H9 (cell line): ENCODE results near the gene ZNF169. TPM values are rescaled to one million over a fixed set of nuclear protein-coding genes. Genes with fewer than 3 reads are reported as not detected.
"Not testable (repeated sequence)": the region's sequence is repeated elsewhere in the genome, so short reads cannot be mapped to it uniquely, and the experiment has no call there.

Source experiments
- DNase-seq: peaks from one replicate; pipeline ENCODE4 v3.0.0-alpha.2; 2017
- H2AFZ ChIP-seq: one replicate; pipeline ENCODE4 v1.6.1; 2013; ENCODE audit warnings: mild to moderate bottlenecking, low read length, control low read depth, moderate library complexity
- H2AK5ac ChIP-seq: 2 replicates; pipeline ENCODE4 v1.6.1; 2013; ENCODE audit warnings: low read length, control low read depth, mixed read lengths; ENCODE audit not compliant: insufficient read length
- H2BK120ac ChIP-seq: one replicate; pipeline ENCODE4 v1.6.1; 2013; ENCODE audit warnings: low read depth, mild to moderate bottlenecking, low read length, control low read depth, inconsistent platforms; ENCODE audit not compliant: poor library complexity, severe bottlenecking
- H2BK12ac ChIP-seq: 2 replicates; pipeline ENCODE4 v1.6.1; 2013; ENCODE audit warnings: low read length, control low read depth, mixed read lengths, low read depth; ENCODE audit not compliant: insufficient read length
- H2BK15ac ChIP-seq: 2 replicates; pipeline ENCODE4 v1.6.1; 2013; ENCODE audit warnings: low read depth, low read length, control low read depth
- H2BK20ac ChIP-seq: one replicate; pipeline ENCODE4 v1.6.1; 2013; ENCODE audit warnings: low read depth, mild to moderate bottlenecking, low read length, control low read depth, inconsistent platforms; ENCODE audit not compliant: poor library complexity, severe bottlenecking
- H2BK5ac ChIP-seq: 2 replicates; pipeline ENCODE4 v1.6.1; 2013; ENCODE audit warnings: low read length, control low read depth, mixed read lengths; ENCODE audit not compliant: insufficient read length
- H3K14ac ChIP-seq: 2 replicates; pipeline ENCODE4 v1.6.1; 2013; ENCODE audit warnings: low read length, control low read depth; ENCODE audit not compliant: insufficient read depth
- H3K18ac ChIP-seq: 2 replicates; pipeline ENCODE4 v1.6.1; 2013; ENCODE audit warnings: low read depth, mild to moderate bottlenecking, mixed read lengths, low read length, control low read depth; ENCODE audit not compliant: insufficient read length
- H3K23ac ChIP-seq: 2 replicates; pipeline ENCODE4 v1.6.1; 2013; ENCODE audit warnings: low read length, control low read depth, mixed read lengths, low read depth; ENCODE audit not compliant: insufficient read length
- H3K23me2 ChIP-seq: 2 replicates; pipeline ENCODE4 v1.6.1; 2013; ENCODE audit warnings: low read depth, mild to moderate bottlenecking, mixed read lengths, low read length, control low read depth; ENCODE audit not compliant: insufficient read length, poor library complexity, severe bottlenecking
- H3K27ac ChIP-seq: 2 replicates; pipeline ENCODE4 v1.5.1; 2013; ENCODE audit warnings: low read length, control low read depth, mixed read lengths, low read depth; ENCODE audit not compliant: insufficient read length
- H3K27me3 ChIP-seq: 2 replicates; pipeline ENCODE4 v1.6.1; 2013; ENCODE audit warnings: low read length, control low read depth, inconsistent platforms; ENCODE audit not compliant: insufficient read depth
- H3K4ac ChIP-seq: 2 replicates; pipeline ENCODE4 v1.6.1; 2013; ENCODE audit warnings: low read depth, mild to moderate bottlenecking, control low read depth, inconsistent platforms, low read length, moderate library complexity
- H3K4me1 ChIP-seq: 2 replicates; pipeline ENCODE4 v1.6.1; 2013; ENCODE audit warnings: low read length, control low read depth, inconsistent platforms; ENCODE audit not compliant: insufficient read depth
- H3K4me2 ChIP-seq: 2 replicates; pipeline ENCODE4 v1.6.1; 2013; ENCODE audit warnings: low read length, control low read depth, mixed read lengths; ENCODE audit not compliant: insufficient read length, insufficient read depth
- H3K56ac ChIP-seq: 2 replicates; pipeline ENCODE4 v1.6.1; 2013; ENCODE audit warnings: low read depth, mild to moderate bottlenecking, mixed read lengths, low read length, control low read depth; ENCODE audit not compliant: insufficient read length
- H3K79me1 ChIP-seq: 2 replicates; pipeline ENCODE4 v1.6.1; 2013; ENCODE audit warnings: low read depth, mild to moderate bottlenecking, moderate library complexity, low read length, control low read depth, inconsistent platforms; ENCODE audit not compliant: insufficient read depth, poor library complexity, severe bottlenecking
- H3K79me2 ChIP-seq: 2 replicates; pipeline ENCODE4 v1.6.1; 2013; ENCODE audit warnings: low read length, control low read depth, inconsistent platforms; ENCODE audit not compliant: insufficient read depth
- H3K9ac ChIP-seq: 2 replicates; pipeline ENCODE4 v1.6.1; 2013; ENCODE audit warnings: low read length, control low read depth, mixed read lengths; ENCODE audit not compliant: insufficient read length; ENCODE audit errors: extremely low read depth
- H3K9me3 ChIP-seq: one replicate; pipeline ENCODE4 v1.6.1; 2013; ENCODE audit warnings: low read depth, low read length, inconsistent platforms; ENCODE audit not compliant: control insufficient read depth
- H3T11ph ChIP-seq: one replicate; pipeline ENCODE4 v1.6.1; 2013; ENCODE audit warnings: mild to moderate bottlenecking, low read length, control low read depth, inconsistent platforms
- H4K20me1 ChIP-seq: one replicate; pipeline ENCODE4 v1.6.1; 2013; ENCODE audit not compliant: control insufficient read depth, insufficient read length, insufficient read depth
- H4K5ac ChIP-seq: 2 replicates; pipeline ENCODE4 v1.6.1; 2013; ENCODE audit warnings: low read depth, mild to moderate bottlenecking, mixed read lengths, low read length, control low read depth; ENCODE audit not compliant: insufficient read length
- H4K8ac ChIP-seq: replicated peaks from 2 replicates; pipeline ENCODE4 v1.6.1; 2013; ENCODE audit warnings: low read length, control low read depth, mixed read lengths, low read depth; ENCODE audit not compliant: insufficient read length
- H4K91ac ChIP-seq: 2 replicates; pipeline ENCODE4 v1.6.1; 2013; ENCODE audit warnings: low read depth, mild to moderate bottlenecking, moderate library complexity, mixed read lengths, low read length, control low read depth; ENCODE audit not compliant: insufficient read length
- H3K27ac Mint-ChIP-seq, 3 experiments: 2 replicates in 2 of 3; 3 replicates in 1 of 3; pipeline ENCODE4 v1.8.0; 2020 to 2021; ENCODE audit warnings: mixed read lengths in 3 of 3, mild to moderate bottlenecking in 1 of 3, moderate library complexity in 1 of 3
- H3K27me3 Mint-ChIP-seq: 2 replicates; pipeline ENCODE4 v1.8.0; 2021; ENCODE audit warnings: low read depth, mild to moderate bottlenecking, moderate library complexity, mixed read lengths
- H3K36me3 Mint-ChIP-seq, 3 experiments: 2 replicates in 2 of 3; 3 replicates in 1 of 3; pipeline ENCODE4 v1.8.0; 2020 to 2021; ENCODE audit warnings: low read depth in 3 of 3, mixed read lengths in 3 of 3; ENCODE audit not compliant: insufficient read depth in 1 of 3
- H3K4me1 Mint-ChIP-seq, 2 experiments: 2 replicates each; pipeline ENCODE4 v1.8.0; 2020; ENCODE audit warnings: mixed read lengths in 2 of 2
- H3K4me3 Mint-ChIP-seq, 2 experiments: 2 replicates in 1 of 2; 3 replicates in 1 of 2; pipeline ENCODE4 v1.8.0; 2020 to 2021; ENCODE audit warnings: mild to moderate bottlenecking in 2 of 2, mixed read lengths in 2 of 2, moderate library complexity in 1 of 2
- H3K9me3 Mint-ChIP-seq, 2 experiments: 2 replicates in 1 of 2; 3 replicates in 1 of 2; pipeline ENCODE4 v1.8.0; 2020; ENCODE audit warnings: mild to moderate bottlenecking in 2 of 2, mixed read lengths in 2 of 2, moderate library complexity in 1 of 2
- WGBS: extraction: QIAGEN DNeasy Blood & Tissue Kit; methylation state at CpG from one replicate; pipeline ENCODE4 v1.1.7; 2013; ENCODE audit warnings: missing lambda C conversion rate, low lambda C conversion rate, mixed read lengths; ENCODE audit not compliant: insufficient read length; ENCODE audit errors: extremely low coverage; 5-methylcytosine and 5-hydroxymethylcytosine counted together
- total RNA-seq: library from RNA; stranded (reverse); gene quantifications from 2 replicates; pipeline ENCODE4 v1.2.1, GENCODE V29; 2021

The ZNF169 gene
- total RNA-seq, 1 experiment from 2014 or later: 4.8 TPM

DNA sequence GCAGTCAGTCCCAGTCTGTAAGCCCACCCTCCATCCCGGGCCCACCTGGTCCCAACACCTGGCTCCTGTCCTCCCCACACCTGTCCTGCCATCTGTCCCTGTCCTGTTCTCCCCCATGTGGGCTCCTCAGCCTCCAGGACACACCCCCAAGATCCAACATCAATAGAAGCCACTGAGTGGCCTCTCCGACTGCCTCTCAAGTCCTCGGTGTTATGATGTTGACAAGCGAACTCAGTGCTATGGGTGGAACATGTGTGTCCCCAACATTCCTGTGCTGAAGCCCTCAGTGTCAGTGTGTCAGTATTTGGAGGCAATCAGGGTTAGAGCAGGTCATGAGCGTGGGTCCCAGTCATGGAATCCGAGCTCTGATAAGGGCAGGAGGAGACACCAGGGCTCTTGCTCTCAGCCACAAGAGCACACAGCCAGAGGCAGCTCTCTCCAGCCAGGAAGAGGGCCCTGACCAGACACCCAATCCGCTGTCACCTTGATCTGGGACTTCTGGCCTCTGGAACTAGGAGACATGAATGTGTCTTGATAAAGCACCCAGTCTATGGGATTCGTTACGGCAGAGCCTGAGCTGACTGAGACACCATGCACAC is 63.3 kb downstream of the ZNF169 start:
- not testable (repeated sequence) for H2BK120ac ChIP-seq, H3K9me3 ChIP-seq, H3K36me3 Mint-ChIP-seq

GRCh38 chr9:94323153-94323798 is 64.2 kb downstream of the ZNF169 start:
- H3K27ac Mint-ChIP-seq, H3K4ac ChIP-seq, H3K27ac ChIP-seq, H3K56ac ChIP-seq, H3K27me3 ChIP-seq, H3K4me1 Mint-ChIP-seq, H4K20me1 ChIP-seq, H3K23ac ChIP-seq, H3K9me3 ChIP-seq, H3K9me3 Mint-ChIP-seq, H2BK120ac ChIP-seq, H3K23me2 ChIP-seq, H4K91ac ChIP-seq, H2BK12ac ChIP-seq, H3T11ph ChIP-seq, H3K4me2 ChIP-seq, H3K18ac ChIP-seq, H3K79me2 ChIP-seq, H3K79me1 ChIP-seq, H3K27me3 Mint-ChIP-seq, H2AFZ ChIP-seq, H3K36me3 Mint-ChIP-seq, H4K5ac ChIP-seq, H2AK5ac ChIP-seq, H4K8ac ChIP-seq, DNase-seq, H2BK20ac ChIP-seq, H2BK5ac ChIP-seq, H3K4me1 ChIP-seq, H3K14ac ChIP-seq, H3K4me3 Mint-ChIP-seq, H3K9ac ChIP-seq, H2BK15ac ChIP-seq: not testable (repeated sequence)
- no CpG with 5 or more reads among the region's 18 CpGs for whole genome bisulfite sequencing

More for the DNA sequence above, 63.3 kb downstream of the ZNF169 start:
- not testable (repeated sequence) for H3K23me2 ChIP-seq, H2BK5ac ChIP-seq, H2AK5ac ChIP-seq, H4K20me1 ChIP-seq, H3K4me1 Mint-ChIP-seq, DNase-seq, H3K9me3 Mint-ChIP-seq, H3K56ac ChIP-seq, H3K79me2 ChIP-seq, H4K5ac ChIP-seq, H3K27ac Mint-ChIP-seq, H3K4me1 ChIP-seq, H3K27me3 Mint-ChIP-seq, H3T11ph ChIP-seq, H3K27me3 ChIP-seq, H3K4me2 ChIP-seq, H3K79me1 ChIP-seq, H3K4ac ChIP-seq, H3K23ac ChIP-seq, H4K91ac ChIP-seq, H2BK12ac ChIP-seq, H2BK20ac ChIP-seq, H2BK15ac ChIP-seq, H2AFZ ChIP-seq, H3K27ac ChIP-seq, H4K8ac ChIP-seq, H3K14ac ChIP-seq, H3K18ac ChIP-seq, H3K9ac ChIP-seq
- peak overlapping the region in 1 of 2 experiments; percentile 51; a peak in 1 of 5 replicates for H3K4me3 Mint-ChIP-seq
- WGBS: no CpG with 5 or more reads among the region's 9 CpGs
